K562 (cell line): ENCODE results near the gene TAF3. TPM values are rescaled to one million over a fixed set of nuclear protein-coding genes. Genes with fewer than 3 reads are reported as not detected.

Source experiments
- ELF4 ChIP-seq: fragments of 450-650 bp; formaldehyde crosslinking; IDR thresholded peaks from 2 replicates; pipeline ENCODE4 v1.4.0; 2022; ENCODE audit warnings: missing genetic modification characterization
- PHF20 ChIP-seq: fragments of 450-650 bp; IDR thresholded peaks from 2 replicates; pipeline ENCODE4 v1.6.1; 2018; ENCODE audit not compliant: partially characterized antibody
- PML ChIP-seq: IDR thresholded peaks from 2 replicates; pipeline ENCODE4 v1.6.1; 2012; ENCODE audit warnings: low read length, inconsistent platforms
- RAD21 ChIP-seq, 2 experiments: fragments of 250-450 bp in 1 of 2; fragments of 450-650 bp in 1 of 2; sonication (Bioruptor Pico) in 1 of 2; formaldehyde crosslinking in 1 of 2; IDR thresholded peaks in 1 of 2; conservative IDR thresholded peaks in 1 of 2; 2 replicates each; pipeline versions ENCODE4 v1.4.0 to v1.8.0; 2020 to 2022; ENCODE audit warnings: mild to moderate bottlenecking in 2 of 2, moderate library complexity in 1 of 2
- SPI1 ChIP-seq: IDR thresholded peaks from 2 replicates; pipeline ENCODE4 v1.6.1; 2011; ENCODE audit warnings: low read depth, low read length, control low read depth, borderline replicate concordance
- ZNF347 ChIP-seq: fragments of 450-650 bp; formaldehyde crosslinking; IDR thresholded peaks from 2 replicates; pipeline ENCODE4 v1.4.0; 2020; ENCODE audit warnings: low read depth, mild to moderate bottlenecking, moderate library complexity
- ZNF384 ChIP-seq: IDR thresholded peaks from 2 replicates; pipeline ENCODE4 v1.6.1; 2012; ENCODE audit warnings: low read depth, low read length, improper control_type of control experiment
- ZNF431 ChIP-seq: sonication (generic); formaldehyde crosslinking; IDR thresholded peaks from 2 replicates; pipeline ENCODE4 v1.8.0; 2022; ENCODE audit warnings: mild to moderate bottlenecking, missing genetic modification reagents
- polyA plus RNA-seq, 8 experiments: library from polyadenylated mRNA; depleted of rRNA in 4 of 8; stranded (reverse) in 5 of 8; unstranded in 3 of 8; fragments of >200 nt; fragmentation: Nextera tagmentation in 2 of 8; fragmentation: Illumina TruSeq in 1 of 8; extraction: Ambion mirVana in 2 of 8; extraction: Trizol in 1 of 8; gene quantifications; 2 replicates each; pipeline versions ENCODE4 v1.2.1 to v1.2.3, GENCODE V29; 2011 to 2014; ENCODE audit warnings: inconsistent platforms in 1 of 8, missing spikeins in 1 of 8
- total RNA-seq, 7 experiments: library from RNA; depleted of rRNA in 6 of 7; stranded (reverse); fragments of >200 nt in 6 of 7; fragmentation: Illumina TruSeq in 2 of 7; extraction: Trizol in 2 of 7; gene quantifications; 2 replicates each; pipeline versions ENCODE4 v1.2.1 to v1.2.3, GENCODE V29; 2011 to 2021; ENCODE audit warnings: low replicate concordance in 1 of 7
- TF ChIP-seq, protein P1 (sequence below), 2 experiments: fragments of 450-650 bp; formaldehyde crosslinking in 1 of 2; IDR thresholded peaks; 2 replicates each; pipeline versions ENCODE4 v1.4.0 to v1.6.1; 2014 to 2020; ENCODE audit warnings: mild to moderate bottlenecking in 2 of 2, borderline replicate concordance in 1 of 2, low read depth in 1 of 2
- TF ChIP-seq, protein P2 (sequence below): fragments of 250-450 bp; sonication (Bioruptor Pico); IDR thresholded peaks from 2 replicates; pipeline ENCODE4 v1.8.0; 2021; ENCODE audit warnings: moderate library complexity, mild to moderate bottlenecking, inconsistent platforms

TAF3 gene
- total and polyA plus RNA-seq, 9 of the 15 experiments (the other 6 are each of a cell fraction or from before 2014, with no cell fraction given) = 1.5 to 9.9 (median 4.1) TPM

- TF ChIP-seq, protein P1, sequence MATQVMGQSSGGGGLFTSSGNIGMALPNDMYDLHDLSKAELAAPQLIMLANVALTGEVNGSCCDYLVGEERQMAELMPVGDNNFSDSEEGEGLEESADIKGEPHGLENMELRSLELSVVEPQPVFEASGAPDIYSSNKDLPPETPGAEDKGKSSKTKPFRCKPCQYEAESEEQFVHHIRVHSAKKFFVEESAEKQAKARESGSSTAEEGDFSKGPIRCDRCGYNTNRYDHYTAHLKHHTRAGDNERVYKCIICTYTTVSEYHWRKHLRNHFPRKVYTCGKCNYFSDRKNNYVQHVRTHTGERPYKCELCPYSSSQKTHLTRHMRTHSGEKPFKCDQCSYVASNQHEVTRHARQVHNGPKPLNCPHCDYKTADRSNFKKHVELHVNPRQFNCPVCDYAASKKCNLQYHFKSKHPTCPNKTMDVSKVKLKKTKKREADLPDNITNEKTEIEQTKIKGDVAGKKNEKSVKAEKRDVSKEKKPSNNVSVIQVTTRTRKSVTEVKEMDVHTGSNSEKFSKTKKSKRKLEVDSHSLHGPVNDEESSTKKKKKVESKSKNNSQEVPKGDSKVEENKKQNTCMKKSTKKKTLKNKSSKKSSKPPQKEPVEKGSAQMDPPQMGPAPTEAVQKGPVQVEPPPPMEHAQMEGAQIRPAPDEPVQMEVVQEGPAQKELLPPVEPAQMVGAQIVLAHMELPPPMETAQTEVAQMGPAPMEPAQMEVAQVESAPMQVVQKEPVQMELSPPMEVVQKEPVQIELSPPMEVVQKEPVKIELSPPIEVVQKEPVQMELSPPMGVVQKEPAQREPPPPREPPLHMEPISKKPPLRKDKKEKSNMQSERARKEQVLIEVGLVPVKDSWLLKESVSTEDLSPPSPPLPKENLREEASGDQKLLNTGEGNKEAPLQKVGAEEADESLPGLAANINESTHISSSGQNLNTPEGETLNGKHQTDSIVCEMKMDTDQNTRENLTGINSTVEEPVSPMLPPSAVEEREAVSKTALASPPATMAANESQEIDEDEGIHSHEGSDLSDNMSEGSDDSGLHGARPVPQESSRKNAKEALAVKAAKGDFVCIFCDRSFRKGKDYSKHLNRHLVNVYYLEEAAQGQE (IDR thresholded peaks at IDR 0.05; ENCODE audit: borderline replicate concordance) = peak; percentile 31; the same call in 1 of the 2 replicates
- TF ChIP-seq, protein P1 (CRISPR knock-in tag; IDR thresholded peaks at IDR 0.05; ENCODE audit: low read depth) = no peak
- TF ChIP-seq SPI1 (no peak), RAD21 (CRISPR knock-in tag; conservative IDR thresholded peaks at IDR 0.05 in 1 of 2, IDR thresholded peaks at IDR 0.05 in 1 of 2) (peak; percentile 69 to 72), PHF20 (no peak), PML (no peak), ZNF384 (peak; percentile 99), ZNF347 (no peak), ELF4 (no peak), ZNF431 (CRISPR knock-in tag) (no peak)
- TF ChIP-seq, protein P2, sequence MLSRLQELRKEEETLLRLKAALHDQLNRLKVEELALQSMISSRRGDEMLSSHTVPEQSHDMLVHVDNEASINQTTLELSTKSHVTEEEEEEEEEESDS (CRISPR knock-in tag) = no peak
Measured at GRCh38 chr10:7872041-7872442, 53.7 kb downstream of the TAF3 start (continued).
